ENCODE data around the gene POP7. TPM values are rescaled to one million over a fixed set of nuclear protein-coding genes. Genes with fewer than 3 reads are reported as not detected.

The POP7 gene
- total RNA-seq, 4 donors from 2014 or later = 51.3 to 72.7 (median 70.3) TPM

GRCh38 chr7:100726996-100727761 lies 21.3 kb downstream of the POP7 start:
- TF ChIP-seq, protein P1, sequence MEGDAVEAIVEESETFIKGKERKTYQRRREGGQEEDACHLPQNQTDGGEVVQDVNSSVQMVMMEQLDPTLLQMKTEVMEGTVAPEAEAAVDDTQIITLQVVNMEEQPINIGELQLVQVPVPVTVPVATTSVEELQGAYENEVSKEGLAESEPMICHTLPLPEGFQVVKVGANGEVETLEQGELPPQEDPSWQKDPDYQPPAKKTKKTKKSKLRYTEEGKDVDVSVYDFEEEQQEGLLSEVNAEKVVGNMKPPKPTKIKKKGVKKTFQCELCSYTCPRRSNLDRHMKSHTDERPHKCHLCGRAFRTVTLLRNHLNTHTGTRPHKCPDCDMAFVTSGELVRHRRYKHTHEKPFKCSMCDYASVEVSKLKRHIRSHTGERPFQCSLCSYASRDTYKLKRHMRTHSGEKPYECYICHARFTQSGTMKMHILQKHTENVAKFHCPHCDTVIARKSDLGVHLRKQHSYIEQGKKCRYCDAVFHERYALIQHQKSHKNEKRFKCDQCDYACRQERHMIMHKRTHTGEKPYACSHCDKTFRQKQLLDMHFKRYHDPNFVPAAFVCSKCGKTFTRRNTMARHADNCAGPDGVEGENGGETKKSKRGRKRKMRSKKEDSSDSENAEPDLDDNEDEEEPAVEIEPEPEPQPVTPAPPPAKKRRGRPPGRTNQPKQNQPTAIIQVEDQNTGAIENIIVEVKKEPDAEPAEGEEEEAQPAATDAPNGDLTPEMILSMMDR (IDR thresholded peaks at IDR 0.05) = no peak
- no peak for TF ChIP-seq POLR2A (IDR thresholded peaks at IDR 0.05)
- H3K4me3 ChIP-seq (ENCODE audit: low read depth, poor library complexity, severe bottlenecking) = no peak overlapping the region
- DNase-seq (ENCODE audit: low spot score in 2 of 2) = no peak
- 38 to 53% methylated on average over 12 of the region's 12 CpGs for WGBS, 2 donors
- intact Hi-C loops (cut with DNase I; ENCODE audit: low total_unique reads) = no loop called here

DNA sequence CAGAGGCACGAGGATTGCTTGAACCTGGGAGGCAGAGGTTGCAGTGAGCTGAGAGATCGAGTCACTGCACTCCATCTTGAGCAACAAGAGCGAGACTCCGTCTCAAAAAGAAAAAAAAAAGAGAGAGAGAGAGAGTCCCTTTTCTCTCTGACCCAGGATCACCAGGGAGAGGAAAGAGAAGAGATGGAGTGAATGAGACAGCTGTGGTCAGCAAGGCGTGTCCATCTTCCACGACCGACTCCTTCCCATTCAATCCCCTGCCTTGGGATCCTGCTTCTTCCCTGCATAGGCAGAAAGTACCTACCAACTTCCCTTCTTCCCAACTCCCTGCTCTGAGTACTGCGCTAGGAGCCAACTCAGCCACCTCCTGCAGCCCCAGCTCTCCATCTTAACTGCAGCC lies 22.3 kb downstream of the POP7 start:
- DNase-seq (ENCODE audit: low spot score in 2 of 2) = no peak
- 88% methylated on average over 8 of the region's 8 CpGs for WGBS, 2 donors
- no peak overlapping the region for H3K4me3 ChIP-seq (ENCODE audit: low read depth, poor library complexity, severe bottlenecking)
- intact Hi-C loops (cut with DNase I; ENCODE audit: low total_unique reads) = no loop called here
- no peak for TF ChIP-seq POLR2A (IDR thresholded peaks at IDR 0.05)
- TF ChIP-seq, protein P1 (IDR thresholded peaks at IDR 0.05) = no peak

DNA sequence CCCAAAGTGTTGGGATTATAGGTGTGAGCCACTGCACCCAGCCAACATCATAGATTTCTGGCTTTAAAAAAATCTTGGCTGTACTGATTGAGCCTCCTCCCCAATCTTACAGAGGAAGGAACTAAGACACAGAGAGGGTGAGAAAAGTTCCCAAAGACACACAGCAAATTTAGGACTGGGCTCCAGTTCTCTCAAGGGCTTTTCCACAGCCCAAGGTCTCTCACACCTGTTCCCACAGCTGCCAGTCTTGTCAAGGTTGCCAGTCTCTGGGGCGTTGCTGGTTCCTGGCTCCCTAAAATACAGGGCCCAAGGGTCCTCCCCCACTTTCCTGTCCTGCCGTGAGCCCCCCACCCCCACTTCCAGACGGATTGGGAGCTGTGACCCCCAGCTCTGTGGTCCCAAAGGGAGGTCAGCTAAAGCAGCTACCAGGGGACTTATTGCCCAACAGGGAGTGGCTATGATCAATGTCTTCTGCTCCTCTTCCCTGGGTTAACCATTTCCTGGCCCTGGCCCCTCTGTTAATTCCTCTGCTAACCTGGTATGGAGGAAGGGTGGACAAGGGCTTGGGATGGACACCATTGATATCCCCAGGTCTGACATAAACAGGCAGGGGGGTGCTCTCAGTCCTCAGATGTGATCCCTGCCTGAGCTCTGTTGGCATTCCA lies 24.3 kb downstream of the POP7 start:
- intact Hi-C loops (cut with DNase I; ENCODE audit: low total_unique reads) = no loop called here
- 27 to 43% methylated on average over 3 of the region's 3 CpGs for WGBS, 2 donors
- no peak overlapping the region for H3K4me3 ChIP-seq (ENCODE audit: low read depth, poor library complexity, severe bottlenecking)
- no peak for DNase-seq (ENCODE audit: low spot score in 2 of 2)
- no peak for TF ChIP-seq POLR2A (IDR thresholded peaks at IDR 0.05)
- TF ChIP-seq, protein P1 (IDR thresholded peaks at IDR 0.05) = no peak

DNA sequence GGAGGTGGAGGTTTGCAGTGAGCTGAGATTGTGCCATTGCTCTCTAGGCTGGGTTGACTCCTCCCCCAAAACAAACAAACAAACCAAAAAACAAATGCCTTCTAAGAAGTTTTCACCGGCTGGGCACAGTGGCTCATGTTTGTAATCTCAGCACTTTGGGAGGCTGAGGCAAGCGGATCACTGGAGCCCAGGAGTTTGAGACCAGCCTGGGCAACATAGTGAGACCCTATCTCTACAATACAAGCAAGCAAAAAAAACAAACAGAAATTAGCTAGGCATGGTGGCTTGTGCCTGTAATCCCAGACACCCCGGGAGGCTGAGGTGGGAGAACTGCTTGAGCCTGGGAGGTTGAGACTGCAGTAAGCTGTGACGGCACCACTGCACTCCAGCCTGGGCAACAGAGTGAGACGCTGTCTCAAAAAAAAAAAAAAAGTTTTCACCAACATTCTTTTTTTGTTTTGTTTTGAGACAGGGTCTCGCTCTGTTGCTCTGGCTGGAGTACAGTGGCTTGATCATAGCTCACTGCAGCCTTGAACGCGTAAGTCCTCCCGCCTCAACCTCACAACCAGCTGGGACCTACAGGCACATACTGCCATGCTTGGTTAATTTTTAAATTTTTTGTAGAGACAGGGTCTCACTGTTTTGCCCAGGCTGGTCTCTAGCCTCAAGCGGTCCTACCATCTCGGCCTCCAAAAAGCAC lies 26.2 kb downstream of the POP7 start:
- WGBS, 2 donors = 90% methylated on average over 11 of the region's 11 CpGs
- DNase-seq (ENCODE audit: low spot score in 2 of 2) = no peak
- TF ChIP-seq POLR2A (IDR thresholded peaks at IDR 0.05) = no peak
- TF ChIP-seq, protein P1 (IDR thresholded peaks at IDR 0.05) = no peak
- intact Hi-C loops (cut with DNase I; ENCODE audit: low total_unique reads) = no loop called here
- H3K4me3 ChIP-seq (ENCODE audit: low read depth, poor library complexity, severe bottlenecking) = no peak overlapping the region

DNA sequence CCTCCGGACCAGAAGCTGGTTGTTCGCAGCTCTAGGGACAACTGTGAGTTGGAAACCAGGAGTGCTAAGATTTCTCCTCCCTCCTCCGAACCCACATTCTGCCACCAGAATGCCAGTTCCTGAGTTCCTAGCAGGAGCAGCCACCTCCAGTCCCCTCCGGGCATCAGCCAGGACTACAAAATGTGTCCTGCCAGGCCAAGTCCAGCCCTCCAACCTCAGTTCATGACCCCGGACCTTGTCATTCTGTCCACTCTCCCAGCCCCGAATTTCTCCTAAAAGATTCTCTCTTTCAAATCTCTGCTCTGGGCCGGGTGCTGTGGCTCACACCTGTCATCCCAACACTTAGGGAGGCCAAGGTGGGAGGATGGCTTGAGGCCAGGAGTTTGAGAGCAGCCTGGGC lies 29.8 kb downstream of the POP7 start:
- intact Hi-C loops (cut with DNase I; ENCODE audit: low total_unique reads) = no loop called here
- no peak overlapping the region for H3K4me3 ChIP-seq (ENCODE audit: low read depth, poor library complexity, severe bottlenecking)
- DNase-seq (ENCODE audit: low spot score in 2 of 2) = no peak
- TF ChIP-seq POLR2A (IDR thresholded peaks at IDR 0.05) = no peak
- TF ChIP-seq, protein P1 (IDR thresholded peaks at IDR 0.05) = no peak
- 85 to 94% methylated on average over 3 to 7 of the region's 7 CpGs for WGBS, 2 donors
